NCI-H2029 treated with DMSO at 0.1 percent for 48 hours (cell line): ENCODE measurements around the gene TERT.

Source experiments
- DNase-seq: peaks from one replicate; lab custom pipeline; 2025; lab: John Stamatoyannopoulos, UW

Gene TERT

GRCh38 chr5:1206521-1207412, 88.1 kb downstream of the TERT start:
- no peak for DNase-seq

- no peak for DNase-seq
These were observed 89.3 kb downstream of the TERT start for GRCh38 chr5:1205255-1206180.

- DNase-seq: no peak
These were observed 90.1 kb downstream of the TERT start for GRCh38 chr5:1204693-1205242.

- DNase-seq: no peak
These were observed 90.7 kb downstream of the TERT start for GRCh38 chr5:1203968-1204692.

- no peak for DNase-seq
These were observed 91.4 kb downstream of the TERT start for GRCh38 chr5:1203311-1203967.
